ENCODE results near the gene TMEM100. TPM values are rescaled to one million over a fixed set of nuclear protein-coding genes. Genes with fewer than 3 reads are reported as not detected.
"Not testable (repeated sequence)": the region's sequence is repeated elsewhere in the genome, so short reads cannot be mapped to it uniquely, and the experiment has no call there.

TMEM100 gene
- total RNA-seq, 1 experiment from 2014 or later, result 1.7 TPM

- DNase-seq (ENCODE audit: low read depth), result no peak
Measured at GRCh38 chr17:55687037-55687436, 35.6 kb downstream of the TMEM100 start.

DNA sequence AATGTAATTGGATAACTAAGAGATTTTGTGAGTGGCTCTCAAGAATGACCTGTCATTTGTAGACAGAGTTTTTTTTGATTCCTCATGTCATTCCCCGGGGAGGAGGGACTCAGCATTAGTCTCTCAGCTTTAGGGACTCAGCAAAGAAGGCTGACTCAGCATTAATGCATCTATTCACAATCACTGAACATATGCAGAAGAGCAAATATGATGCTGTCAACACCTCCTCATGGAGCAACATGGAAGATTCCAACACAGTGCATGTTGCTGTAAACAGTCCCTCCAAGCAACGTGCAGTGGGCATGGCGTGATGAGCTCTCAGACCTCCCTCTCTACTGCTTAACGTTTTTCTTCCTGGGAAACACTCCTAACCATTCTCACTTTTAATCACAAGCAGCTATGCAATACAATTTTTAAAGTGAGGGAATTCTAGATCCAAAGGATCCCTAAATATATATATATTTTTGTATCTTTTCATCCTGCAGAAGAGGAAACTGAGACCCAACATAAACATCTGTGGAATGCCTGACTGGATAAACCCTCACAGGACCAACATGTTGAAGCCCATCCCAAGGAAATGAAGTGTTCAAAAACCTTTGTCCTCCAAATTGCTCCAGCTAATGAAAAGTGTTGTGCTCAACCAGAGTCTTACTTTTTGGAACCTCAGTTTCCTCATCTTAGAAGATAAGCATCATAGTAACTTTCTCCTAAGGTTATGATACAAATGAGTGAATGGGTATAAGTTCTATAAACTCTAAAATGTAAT lies 38.9 kb downstream of the TMEM100 start:
- DNase-seq (ENCODE audit: low read depth), result no peak

DNA sequence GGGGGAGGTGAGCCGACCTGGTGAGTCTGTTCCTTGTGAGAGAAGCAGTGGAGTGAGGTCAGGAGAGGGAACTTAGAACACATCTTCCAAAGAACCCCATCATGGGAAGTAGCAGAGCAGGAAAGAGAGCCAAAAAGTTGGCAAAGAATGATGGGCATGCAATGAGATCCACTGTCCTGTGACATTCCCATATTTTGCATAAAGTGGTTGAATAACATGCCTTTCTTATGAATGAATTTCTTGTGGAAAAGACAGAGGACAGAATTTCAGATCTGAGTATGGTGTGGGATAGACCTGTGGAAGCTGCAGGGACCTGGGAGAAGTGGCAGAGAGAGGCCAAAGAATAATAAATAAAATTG lies 41.3 kb downstream of the TMEM100 start:
- DNase-seq (ENCODE audit: low read depth), result no peak

DNA sequence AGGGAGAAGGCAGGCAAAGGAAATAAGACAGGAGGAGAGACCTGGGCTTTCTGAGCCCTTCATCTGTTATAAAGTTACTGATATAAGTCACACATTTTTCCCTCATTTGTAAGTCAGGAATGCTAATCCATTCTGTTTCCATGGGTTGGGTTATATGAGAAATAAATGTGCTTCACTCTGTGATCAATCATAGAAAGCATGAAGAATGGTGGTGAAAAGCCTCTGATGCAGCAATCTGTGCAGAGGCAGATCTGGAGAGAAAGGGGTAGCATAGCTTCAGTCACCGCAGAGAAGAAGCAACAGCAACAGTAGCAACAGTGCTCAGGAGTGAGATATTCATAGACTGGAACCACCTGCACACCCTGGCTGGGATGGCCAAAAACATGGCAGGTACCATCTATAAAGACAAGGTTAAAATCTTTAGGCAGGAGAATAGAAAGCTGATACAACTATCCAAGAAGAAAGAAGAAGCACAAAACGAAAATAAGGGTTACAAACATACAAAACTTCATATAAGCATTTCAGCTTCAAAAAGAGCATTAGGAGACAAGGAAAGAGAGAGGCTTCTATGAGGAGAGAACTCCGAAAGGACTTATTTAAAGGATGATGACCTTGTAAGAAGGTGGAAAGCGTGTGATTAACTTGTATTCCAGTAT lies 41.9 kb downstream of the TMEM100 start:
- DNase-seq (ENCODE audit: low read depth), result no peak

DNA sequence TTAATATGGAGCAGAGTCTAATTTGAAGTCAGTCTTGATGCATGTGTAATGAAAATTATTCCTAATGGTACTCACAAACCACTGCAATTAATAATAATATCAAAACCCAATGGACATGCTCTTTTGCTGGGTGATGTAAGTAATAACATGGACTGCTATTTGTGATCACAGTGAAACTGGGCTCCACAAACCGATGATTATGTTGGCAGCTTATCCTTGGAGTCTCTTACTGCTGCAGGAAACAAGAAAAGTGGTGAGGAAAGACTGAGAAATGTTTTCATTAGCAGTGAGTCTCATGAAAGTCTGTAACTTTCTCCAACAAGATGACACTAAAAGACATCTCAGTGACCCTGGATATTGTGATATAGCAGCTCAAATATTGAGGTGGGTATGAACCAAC lies 45.2 kb downstream of the TMEM100 start:
- DNase-seq (ENCODE audit: low read depth), result no peak

DNA sequence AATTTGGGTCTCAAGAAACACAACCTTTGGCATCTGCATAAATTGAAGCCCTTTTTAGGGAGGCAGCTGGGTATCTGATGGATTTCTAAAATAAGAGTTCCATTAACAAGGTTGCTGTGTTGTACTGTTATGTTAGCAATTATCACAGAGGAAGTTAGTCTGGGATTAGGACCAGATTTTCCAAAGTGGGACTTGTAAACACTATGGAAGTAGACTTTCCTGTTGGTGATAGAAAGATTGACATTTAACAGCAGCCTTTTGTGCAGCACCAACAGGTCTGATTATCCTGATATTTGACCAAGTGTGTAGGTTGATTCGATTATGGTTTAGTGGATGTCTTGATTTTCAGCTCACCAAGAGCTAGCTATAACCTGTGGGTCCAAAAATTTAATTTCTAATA lies 46.4 kb downstream of the TMEM100 start:
- DNase-seq (ENCODE audit: low read depth), result no peak

DNA sequence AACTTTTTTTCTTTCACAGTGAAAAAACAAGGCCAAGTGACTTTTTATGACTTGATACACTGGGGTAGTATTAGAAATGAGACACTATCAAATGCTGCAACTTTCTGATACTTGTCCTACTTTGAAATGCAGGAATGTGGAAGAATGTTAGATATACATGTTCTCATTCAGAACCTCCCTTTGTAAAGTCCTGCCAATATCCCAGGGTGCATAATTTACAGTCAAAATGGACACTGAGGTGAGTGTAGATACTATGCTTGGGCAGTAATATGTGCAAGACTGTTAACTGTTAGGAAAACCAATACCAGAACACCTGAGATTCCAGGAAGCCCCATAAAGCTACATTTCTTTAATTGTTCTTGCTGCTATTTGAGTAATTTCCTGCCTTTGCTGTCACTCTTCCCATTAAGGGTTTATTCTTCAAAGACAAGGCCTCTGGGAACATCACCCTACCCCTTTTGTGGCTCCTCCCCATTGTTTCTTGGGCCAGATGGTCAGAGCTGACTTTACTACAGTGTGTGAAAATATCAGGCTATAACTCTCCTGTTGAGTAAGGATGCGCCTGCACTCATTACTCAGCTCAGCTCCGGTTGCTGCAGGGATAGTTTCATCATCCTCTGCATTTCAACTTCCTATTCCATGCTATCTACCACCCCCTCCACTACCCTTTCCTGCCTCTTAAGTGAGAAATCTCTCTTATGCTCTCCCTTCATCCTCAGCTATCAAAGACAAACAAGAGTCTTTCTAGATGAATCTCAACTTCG lies 48.7 kb downstream of the TMEM100 start:
- peak; percentile 19 for DNase-seq (ENCODE audit: low read depth)

- DNase-seq (ENCODE audit: low read depth), result no peak
Measured at GRCh38 chr17:55672585-55673501, 49.8 kb downstream of the TMEM100 start.

DNA sequence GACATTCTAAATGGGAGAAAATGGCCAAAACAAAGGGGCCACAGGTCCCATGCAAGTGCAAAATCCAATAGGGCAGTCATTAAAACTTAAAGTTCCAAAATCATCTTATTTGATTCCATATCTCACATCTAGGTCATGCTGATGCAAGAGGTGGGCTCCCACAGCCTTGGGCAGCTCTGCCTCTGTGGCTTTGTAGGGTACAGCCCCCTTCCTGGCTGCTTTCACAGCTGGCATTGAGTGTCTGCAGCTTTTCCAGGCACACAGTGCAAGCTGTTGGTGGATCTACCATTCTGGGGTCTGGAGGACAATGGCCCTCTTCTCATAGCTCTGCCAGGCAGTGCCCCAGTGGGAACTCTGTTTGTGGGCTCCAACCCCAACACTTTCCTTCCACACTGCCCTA lies 50.7 kb downstream of the TMEM100 start:
- DNase-seq (ENCODE audit: low read depth), result not testable (repeated sequence)

Other genes starting within 250 kb of the TMEM100 start
- gene SMIM36, start 211.4 kb downstream of the TMEM100 start, total RNA-seq (2014; rRNA removed; shearing (Covaris generic)), result not detected in 2 replicates
- gene PCTP, start 28.2 kb upstream of the TMEM100 start, total RNA-seq (2014; rRNA removed; shearing (Covaris generic)), result 16.9 and 18.7 TPM in 2 replicates